Measurements from ENCODE around the gene RPS6KA3.

The RPS6KA3 gene

GRCh38 chrX:20266810-20267606 lies at the start of gene RPS6KA3:
TSS of gene RPS6KA3 (minus strand) at chrX:20266909. CDS start at chrX:20266632, 277 bp downstream.
- DNase-seq: peak; percentile 87

GRCh38 chrX:20315140-20315539 lies 48.4 kb upstream of the RPS6KA3 start:
- no peak for DNase-seq

GRCh38 chrX:20313899-20314298 lies 47.2 kb upstream of the RPS6KA3 start:
- DNase-seq: no peak

- no peak for DNase-seq
These were observed 45.3 kb upstream of the RPS6KA3 start for GRCh38 chrX:20312018-20312417.

- DNase-seq: no peak
These were observed 44.8 kb upstream of the RPS6KA3 start for GRCh38 chrX:20311505-20311904.

GRCh38 chrX:20309806-20310205 lies 43.1 kb upstream of the RPS6KA3 start:
- DNase-seq: no peak

GRCh38 chrX:20306668-20307067 lies 40.0 kb upstream of the RPS6KA3 start:
- DNase-seq: no peak

GRCh38 chrX:20300822-20301221 lies 34.1 kb upstream of the RPS6KA3 start:
- DNase-seq: no peak

GRCh38 chrX:20294957-20295356 lies 28.2 kb upstream of the RPS6KA3 start:
- DNase-seq: no peak

- no peak for DNase-seq
These were observed 27.6 kb upstream of the RPS6KA3 start for GRCh38 chrX:20294284-20294683.

GRCh38 chrX:20285511-20285910 lies 18.8 kb upstream of the RPS6KA3 start:
- no peak for DNase-seq

GRCh38 chrX:20284992-20285391 lies 18.3 kb upstream of the RPS6KA3 start:
- DNase-seq: no peak

GRCh38 chrX:20284444-20284843 lies 17.7 kb upstream of the RPS6KA3 start:
- no peak for DNase-seq

- no peak for DNase-seq
These were observed 14.2 kb upstream of the RPS6KA3 start for GRCh38 chrX:20280938-20281337.

- no peak for DNase-seq
These were observed 7.4 kb upstream of the RPS6KA3 start for GRCh38 chrX:20274121-20274520.

GRCh38 chrX:20271730-20272129 lies 5.0 kb upstream of the RPS6KA3 start:
- no peak for DNase-seq

- DNase-seq: no peak
These were observed 4.5 kb upstream of the RPS6KA3 start for GRCh38 chrX:20271186-20271585.

GRCh38 chrX:20270562-20270890 lies 3.8 kb upstream of the RPS6KA3 start:
- DNase-seq: no peak

- DNase-seq: no peak
These were observed 3.3 kb upstream of the RPS6KA3 start for GRCh38 chrX:20269848-20270561.

GRCh38 chrX:20267931-20268701 lies 1.4 kb upstream of the RPS6KA3 start:
- DNase-seq: no peak

- DNase-seq: no peak
These were observed 860 bp upstream of the RPS6KA3 start for GRCh38 chrX:20267607-20267930.

GRCh38 chrX:20265726-20266681 lies 705 bp downstream of the RPS6KA3 start:
- peak; percentile 37 for DNase-seq

Data from stimulated activated naive CD4-positive, alpha-beta T cell treated with Interleukin-2 at 50 U/mL for 16 hours (primary cell).